Stomach (tissue), 9 donors: ENCODE data around the gene NOTCH3. TPM values are rescaled to one million over a fixed set of nuclear protein-coding genes. Genes with fewer than 3 reads are reported as not detected.

Experiments used
- DNase-seq, 2 donors: peaks; one replicate each; pipeline versions ENCODE4 v3.0.0 to v3.0.0-alpha.2; 2013 to 2019
- H3K27ac ChIP-seq, 5 donors: fragments of 200-600 bp in 4 of 5; sonication (generic) in 4 of 5; one replicate each; pipeline ENCODE4 v1.5.1; 2013 to 2019; ENCODE audit warnings: mild to moderate bottlenecking in 1 of 5, moderate library complexity in 1 of 5
- H3K27me3 ChIP-seq, 3 donors: fragments of 200-600 bp; sonication (generic); one replicate each; pipeline ENCODE4 v1.5.1; 2017 to 2019; ENCODE audit warnings: mixed run types in 1 of 3
- H3K36me3 ChIP-seq, 4 donors: fragments of 200-600 bp; sonication (generic); 1 replicate in 3 of 4; 2 replicates in 1 of 4; pipeline ENCODE4 v1.5.1; 2016 to 2019
- H3K4me1 ChIP-seq, 4 donors: fragments of 200-600 bp; sonication (generic); one replicate each; pipeline ENCODE4 v1.5.1; 2016 to 2019
- H3K4me3 ChIP-seq, 4 donors: fragments of 200-600 bp; sonication (generic) in 3 of 4; one replicate each; pipeline ENCODE4 v1.5.1; 2016 to 2019; ENCODE audit warnings: mild to moderate bottlenecking in 1 of 4
- H3K9me3 ChIP-seq, 4 donors: fragments of 200-600 bp; sonication (generic); one replicate each; pipeline ENCODE4 v1.5.1; 2016 to 2019
- CTCF ChIP-seq, 7 experiments: fragments of 450-650 bp in 4 of 7; fragments of 200-600 bp in 3 of 7; sonication (generic) in 3 of 7; IDR thresholded peaks; one replicate each; pipeline ENCODE4 v1.5.1; 2016 to 2019; ENCODE audit warnings: antibody characterized with exemption in 7 of 7, control low read depth in 2 of 7, mild to moderate bottlenecking in 1 of 7
- EP300 ChIP-seq: sonication (generic); formaldehyde crosslinking; IDR thresholded peaks from one replicate; pipeline ENCODE4 v1.6.1; 2017; ENCODE audit warnings: antibody characterized with exemption
- POLR2A ChIP-seq, 4 donors: fragments of 450-650 bp; IDR thresholded peaks; one replicate each; pipeline ENCODE4 v1.6.1; 2016; ENCODE audit warnings: antibody characterized with exemption in 4 of 4, control low read depth in 2 of 4, mild to moderate bottlenecking in 1 of 4, moderate library complexity in 1 of 4
- POLR2AphosphoS5 ChIP-seq, 3 donors: sonication (generic); formaldehyde crosslinking; IDR thresholded peaks; one replicate each; pipeline ENCODE4 v1.6.1; 2016; ENCODE audit warnings: antibody characterized with exemption in 3 of 3
- WGBS, 5 donors: extraction: QIAGEN DNeasy Blood & Tissue Kit in 3 of 5; methylation state at CpG; one replicate each; pipeline versions ENCODE4 v1.1.5 to v1.1.7; 2013 to 2018; 5-methylcytosine and 5-hydroxymethylcytosine counted together
- intact Hi-C: fragments of 100-400 bp; cut with DNase I; formaldehyde crosslinking; loops from one replicate; pipeline ENCODE4 v1.15.1; 2023; ENCODE audit warnings: low total_unique reads
- polyA plus RNA-seq, 3 donors: library from polyadenylated mRNA; stranded (reverse); fragments of 200-250 nt; gene quantifications; one replicate each; pipeline ENCODE4 v1.2.3, GENCODE V29; 2013
- total RNA-seq, 5 donors: library from RNA; depleted of rRNA; stranded (reverse); fragments of >200 nt; gene quantifications; one replicate each; pipeline versions ENCODE4 v1.1.0 to v1.2.3, GENCODE V29; 2014 to 2016
- donor health status: healthy with polysubstance abuse.
- donor health status: Bipolar disorder and iron deficiency.
- donor health status: healthy.

The NOTCH3 gene
- total and polyA plus RNA-seq, 8 donors = 1.2 to 54.5 (median 22.8) TPM

DNA sequence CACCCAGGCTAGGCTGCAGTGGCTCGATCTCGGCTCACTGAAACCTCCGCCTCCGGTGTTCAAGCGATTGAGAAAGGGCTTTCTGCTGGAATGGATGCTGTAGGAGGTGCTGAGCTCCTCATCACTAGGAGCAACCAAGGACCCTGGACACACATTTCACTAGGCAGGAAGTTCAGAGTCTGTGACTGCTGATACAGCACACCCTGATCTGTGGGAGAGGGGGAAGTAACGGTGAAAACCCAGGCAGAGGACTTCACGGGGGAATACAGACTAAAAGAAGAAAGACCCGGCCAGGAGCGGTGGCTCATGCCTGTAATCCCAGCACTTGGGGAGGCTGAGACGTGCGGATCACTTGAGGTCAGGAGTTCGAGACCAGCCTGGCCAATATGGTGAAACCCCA is 11.9 kb upstream of the NOTCH3 start:
- H3K27ac ChIP-seq = no peak overlapping the region
- no peak overlapping the region for H3K4me3 ChIP-seq
- no peaks in the 10 kb centered on the region for H3K9me3 ChIP-seq
- H3K36me3 ChIP-seq = no peaks in the 10 kb centered on the region
- 88 to 93% (median 91%) methylated on average over 12 of the region's 12 CpGs for WGBS, 5 donors
- H3K27me3 ChIP-seq = peaks cover 0 to 12% (median 0%) of the 10 kb centered on the region in 3 donors
- no peak for TF ChIP-seq POLR2A (IDR thresholded peaks at IDR 0.05)
- intact Hi-C loops = no loop called here
- no peak for DNase-seq
- H3K4me1 ChIP-seq = peaks cover 0 to 3% (median 0%) of the 10 kb centered on the region in 4 donors

DNA sequence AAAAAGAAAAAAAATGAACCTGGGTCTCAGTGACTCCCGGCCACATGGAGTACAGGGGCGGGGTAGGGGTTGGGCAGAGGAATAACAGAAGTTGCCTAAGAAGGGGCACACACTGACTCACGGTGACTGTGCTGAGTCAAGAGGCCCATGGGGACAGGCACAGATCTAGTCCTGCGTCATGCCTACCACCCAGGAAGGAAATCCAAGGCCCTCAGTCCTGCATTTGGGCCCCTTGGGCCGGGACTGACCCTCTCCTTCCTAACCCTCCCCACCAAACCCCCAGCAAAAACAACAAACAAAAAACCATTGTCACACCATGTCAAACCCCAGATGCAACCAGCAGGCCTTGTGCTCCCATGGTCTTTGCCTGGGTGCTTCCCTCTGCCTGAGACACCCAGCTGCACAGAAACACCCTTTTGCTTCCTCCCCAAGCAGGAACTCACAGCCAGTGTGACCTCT is 9.6 kb upstream of the NOTCH3 start:
- TF ChIP-seq EP300 (no peak), POLR2AphosphoS5 (IDR thresholded peaks at IDR 0.05) (no peak), POLR2A (IDR thresholded peaks at IDR 0.05) (no peak), CTCF (IDR thresholded peaks at IDR 0.05) (no peak)
- WGBS, 5 donors = 64 to 78% (median 71%) methylated on average over 5 of the region's 5 CpGs
- intact Hi-C loops = no loop called here
- Histone ChIP-seq H3K4me1 (peaks cover 0 to 3% (median 0%) of the 10 kb centered on the region in 4 donors), H3K27ac (peak overlapping the region in 3 of 5 donors; percentile 13 to 64 (median 38)), H3K9me3 (no peaks in the 10 kb centered on the region), H3K27me3 (peaks cover 0 to 12% (median 0%) of the 10 kb centered on the region in 3 donors), H3K36me3 (no peaks in the 10 kb centered on the region), H3K4me3 (no peak overlapping the region)
- no peak for DNase-seq

DNA sequence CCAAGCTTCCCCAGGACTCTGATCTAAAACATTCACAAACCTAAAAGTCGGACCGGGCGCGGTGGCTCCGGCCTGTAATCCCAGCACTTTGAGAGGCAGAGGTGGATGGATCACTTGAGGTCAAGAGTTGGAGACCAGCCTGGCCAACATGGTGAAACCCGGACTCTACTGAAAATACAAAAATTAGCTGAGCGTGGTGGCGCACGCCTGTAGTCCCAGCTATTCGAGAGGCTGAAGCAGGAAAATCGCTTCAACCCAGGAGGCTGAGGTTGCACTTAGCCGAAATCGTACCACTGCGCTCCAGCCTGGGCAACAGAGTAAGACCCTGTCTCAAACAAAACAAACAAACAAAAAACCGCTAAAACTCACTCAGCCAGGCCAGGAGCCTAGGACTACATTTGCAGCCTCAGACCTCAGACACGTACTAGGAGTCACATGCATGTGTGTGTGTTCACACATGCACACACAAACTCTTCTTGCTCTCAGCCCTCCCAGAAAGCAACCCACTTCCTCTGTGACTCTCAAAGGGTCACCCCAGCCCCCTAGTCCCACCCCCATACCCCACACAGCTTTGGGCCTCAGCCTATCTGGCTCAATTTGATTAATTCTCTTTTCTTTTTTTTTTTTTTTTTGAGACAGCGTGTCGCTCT is 704 bp upstream of the NOTCH3 start:
- Histone ChIP-seq H3K4me3 (peak overlapping the region in 1 of 4 donors; percentile 40), H3K36me3 (no peaks in the 10 kb centered on the region), H3K4me1 (peaks cover 17 to 33% (median 29%) of the 10 kb centered on the region in 4 donors), H3K27ac (no peak overlapping the region), H3K9me3 (no peaks in the 10 kb centered on the region), H3K27me3 (peaks cover 0 to 67% (median 19%) of the 10 kb centered on the region in 3 donors)
- intact Hi-C loops = no loop called here
- DNase-seq = no peak
- TF ChIP-seq POLR2A (IDR thresholded peaks at IDR 0.05) (no peak), CTCF (IDR thresholded peaks at IDR 0.05) (no peak), EP300 (no peak), POLR2AphosphoS5 (IDR thresholded peaks at IDR 0.05) (no peak)
- 83 to 89% (median 87%) methylated on average over 17 to 18 of the region's 18 CpGs for WGBS, 5 donors

DNA sequence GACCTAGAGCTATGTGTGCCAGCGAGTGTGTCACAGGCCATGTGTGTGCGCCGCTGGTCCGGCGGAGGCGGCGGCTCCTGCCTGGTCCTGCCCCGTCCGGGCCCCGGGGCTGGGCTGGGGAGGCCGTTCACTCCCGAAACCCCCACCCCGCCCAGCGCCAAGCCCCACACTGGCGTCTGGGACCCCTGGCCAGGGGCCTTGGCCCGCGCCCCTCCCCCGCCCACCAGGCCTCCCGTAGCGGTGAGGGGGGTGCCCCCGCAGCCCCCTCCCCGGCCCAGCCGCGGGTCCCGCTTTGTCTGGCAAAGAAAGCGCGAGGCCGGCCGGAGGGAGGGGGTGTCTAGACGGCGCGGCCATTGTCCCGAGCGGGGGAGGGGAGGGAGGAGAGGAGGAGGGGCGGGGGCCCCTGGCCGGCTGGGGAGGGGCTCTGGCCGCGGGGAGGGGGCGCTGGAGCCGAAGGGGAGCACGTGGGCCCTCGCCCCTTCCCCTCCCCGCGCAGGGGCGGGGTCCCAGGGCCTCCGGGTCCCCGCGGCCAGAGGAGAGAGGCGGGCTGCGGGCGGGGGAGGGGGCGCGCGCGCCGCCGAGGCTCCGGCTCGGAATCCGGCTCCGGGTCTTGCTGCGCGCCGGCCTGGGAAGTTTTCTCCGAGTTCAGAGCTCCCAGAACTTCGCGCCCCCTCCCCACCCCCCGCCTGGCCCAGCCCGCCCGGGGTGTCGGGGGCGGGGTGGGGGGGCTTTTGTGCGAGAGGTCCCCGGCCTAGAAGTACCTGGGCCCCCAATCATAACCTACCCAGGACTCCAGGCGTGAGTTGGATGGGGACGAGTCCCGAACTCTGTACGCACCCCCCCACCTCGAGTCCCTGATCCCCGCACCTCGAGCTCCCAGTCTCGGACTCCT is 888 bp downstream of the NOTCH3 start:
- H3K9me3 ChIP-seq = no peaks in the 10 kb centered on the region
- no peak for TF ChIP-seq EP300
- no peak for TF ChIP-seq POLR2AphosphoS5 (IDR thresholded peaks at IDR 0.05)
- TF ChIP-seq POLR2A (IDR thresholded peaks at IDR 0.05) = no peak
- TF ChIP-seq CTCF (IDR thresholded peaks at IDR 0.05) = no peak
- peak in 1 of 2 donors; percentile 91 for DNase-seq
- peaks cover 28 to 49% (median 40%) of the 10 kb centered on the region in 4 donors for H3K4me1 ChIP-seq
- 0 to 5% (median 4%) methylated on average over 13 to 76 of the region's 82 CpGs for WGBS, 5 donors
- peak overlapping the region; percentile 16 to 77 (median 65) for H3K27ac ChIP-seq
- H3K36me3 ChIP-seq = no peaks in the 10 kb centered on the region
- peak overlapping the region; percentile 40 to 60 (median 48) for H3K4me3 ChIP-seq
- peaks cover 0 to 83% (median 30%) of the 10 kb centered on the region in 3 donors for H3K27me3 ChIP-seq
- intact Hi-C loops = no loop called here
